ENCODE results near the gene MGAT5.

The MGAT5 gene

GRCh38 chr2:134231301-134231964, 22.4 kb upstream of the MGAT5 start:
- DNase-seq, result no peak

GRCh38 chr2:134231965-134232340, 21.9 kb upstream of the MGAT5 start:
- no peak for DNase-seq

GRCh38 chr2:134232461-134232860, 21.4 kb upstream of the MGAT5 start:
- DNase-seq, result no peak

GRCh38 chr2:134232868-134233727, 20.8 kb upstream of the MGAT5 start:
- DNase-seq, result no peak

- DNase-seq, result no peak
These were observed 20.1 kb upstream of the MGAT5 start for GRCh38 chr2:134233728-134234136.

GRCh38 chr2:134234535-134234934, 19.3 kb upstream of the MGAT5 start:
- no peak for DNase-seq

GRCh38 chr2:134235510-134236144, 18.2 kb upstream of the MGAT5 start:
- no peak for DNase-seq

- no peak for DNase-seq
These were observed 15.5 kb upstream of the MGAT5 start for GRCh38 chr2:134238371-134238770.

- DNase-seq, result no peak
These were observed 13.8 kb upstream of the MGAT5 start for GRCh38 chr2:134240061-134240460.

GRCh38 chr2:134241911-134242310, 12.0 kb upstream of the MGAT5 start:
- DNase-seq, result no peak

GRCh38 chr2:134243244-134243643, 10.6 kb upstream of the MGAT5 start:
- no peak for DNase-seq

GRCh38 chr2:134244086-134244485, 9.8 kb upstream of the MGAT5 start:
- DNase-seq, result no peak

GRCh38 chr2:134244587-134244986, 9.3 kb upstream of the MGAT5 start:
- DNase-seq, result no peak

GRCh38 chr2:134245340-134245984, 8.4 kb upstream of the MGAT5 start:
- no peak for DNase-seq

- no peak for DNase-seq
These were observed 7.6 kb upstream of the MGAT5 start for GRCh38 chr2:134246154-134246874.

GRCh38 chr2:134247679-134248078, 6.2 kb upstream of the MGAT5 start:
- no peak for DNase-seq

- no peak for DNase-seq
These were observed 5.0 kb upstream of the MGAT5 start for GRCh38 chr2:134248913-134249312.

GRCh38 chr2:134249755-134250154, 4.1 kb upstream of the MGAT5 start:
- DNase-seq, result no peak

- no peak for DNase-seq
These were observed 2.9 kb upstream of the MGAT5 start for GRCh38 chr2:134250840-134251461.

- no peak for DNase-seq
These were observed 1.7 kb upstream of the MGAT5 start for GRCh38 chr2:134252092-134252750.

GRCh38 chr2:134253117-134253704, 661 bp upstream of the MGAT5 start:
- DNase-seq, result no peak

Data from right kidney (tissue), 1 donor.